CD14-positive monocyte (primary cell): ENCODE measurements around the gene TSGA10IP. TPM values are rescaled to one million over a fixed set of nuclear protein-coding genes. Genes with fewer than 3 reads are reported as not detected.

Experiments
- DNase-seq, 3 donors: peaks; one replicate each; pipeline ENCODE4 v3.0.0-alpha.2; 2011 to 2022
- H2AFZ ChIP-seq: 2 replicates; pipeline ENCODE4 v1.6.0; 2012; ENCODE audit warnings: mild to moderate bottlenecking, low read depth, low read length, inconsistent platforms; ENCODE audit not compliant: insufficient read depth, poor library complexity, severe bottlenecking
- H3K27ac ChIP-seq, 2 donors: 1 replicate in 1 of 2; 2 replicates in 1 of 2; pipeline ENCODE4 v1.5.1; 2012 to 2013; ENCODE audit warnings: low read length in 2 of 2, control low read depth in 1 of 2, inconsistent platforms in 1 of 2, low read depth in 1 of 2, mild to moderate bottlenecking in 1 of 2
- H3K27me3 ChIP-seq, 2 donors: one replicate each; pipeline versions ENCODE4 v1.6.0 to v1.6.1; 2011 to 2013; ENCODE audit warnings: low read length in 2 of 2; ENCODE audit not compliant: control insufficient read depth in 2 of 2, insufficient read depth in 2 of 2
- H3K36me3 ChIP-seq, 2 donors: replicated peaks in 1 of 2; 1 replicate in 1 of 2; 2 replicates in 1 of 2; pipeline versions ENCODE4 v1.5.1 to v1.6.1; 2012 to 2013; ENCODE audit warnings: low read length in 2 of 2, control low read depth in 1 of 2, inconsistent platforms in 1 of 2, mild to moderate bottlenecking in 1 of 2; ENCODE audit not compliant: insufficient read depth in 2 of 2, control insufficient read depth in 1 of 2
- H3K4me1 ChIP-seq, 2 donors: 1 replicate in 1 of 2; 2 replicates in 1 of 2; pipeline versions ENCODE4 v1.5.1 to v1.6.1; 2012 to 2013; ENCODE audit warnings: low read length in 2 of 2, control low read depth in 1 of 2, inconsistent platforms in 1 of 2, mild to moderate bottlenecking in 1 of 2, moderate library complexity in 1 of 2; ENCODE audit not compliant: insufficient read depth in 2 of 2, control insufficient read depth in 1 of 2
- H3K4me2 ChIP-seq: replicated peaks from 2 replicates; pipeline ENCODE3; 2012; ENCODE audit warnings: low read length, moderate library complexity, mild to moderate bottlenecking; ENCODE audit not compliant: poor library complexity, severe bottlenecking; ENCODE audit errors: extremely low read depth
- H3K4me3 ChIP-seq, 3 experiments: fragments of 200-600 bp in 1 of 3; sonication (generic) in 1 of 3; replicated peaks in 1 of 3; 1 replicate in 2 of 3; 2 replicates in 1 of 3; pipeline ENCODE4 v1.5.1; 2011 to 2013; ENCODE audit warnings: low read length in 3 of 3, mild to moderate bottlenecking in 3 of 3, control low read depth in 2 of 3, low read depth in 2 of 3, inconsistent platforms in 1 of 3, moderate library complexity in 1 of 3
- H3K79me2 ChIP-seq: 2 replicates; pipeline ENCODE4 v1.6.0; 2012; ENCODE audit warnings: mild to moderate bottlenecking, control low read depth, inconsistent platforms, low read length, moderate library complexity; ENCODE audit not compliant: insufficient read depth
- H3K9ac ChIP-seq: 2 replicates; pipeline ENCODE4 v1.6.0; 2017; ENCODE audit warnings: low read length, mild to moderate bottlenecking; ENCODE audit not compliant: insufficient read depth, poor library complexity, severe bottlenecking
- H3K9me3 ChIP-seq, 2 donors: replicated peaks in 1 of 2; 1 replicate in 1 of 2; 2 replicates in 1 of 2; pipeline versions ENCODE4 v1.5.1 to v1.6.1; 2012 to 2013; ENCODE audit warnings: low read length in 2 of 2, control low read depth in 1 of 2; ENCODE audit not compliant: control insufficient read depth in 1 of 2, insufficient read depth in 1 of 2
- H4K20me1 ChIP-seq: 2 replicates; pipeline ENCODE4 v1.6.0; 2012; ENCODE audit warnings: mild to moderate bottlenecking, low read length, control low read depth, moderate library complexity; ENCODE audit not compliant: insufficient read depth
- H3K27ac Mint-ChIP-seq, 7 donors: one replicate each; pipeline ENCODE4 v1.8.0; 2020; ENCODE audit warnings: mild to moderate bottlenecking in 7 of 7, mixed read lengths in 7 of 7, moderate library complexity in 6 of 7, inconsistent platforms in 2 of 7
- H3K27me3 Mint-ChIP-seq, 3 donors: one replicate each; pipeline ENCODE4 v1.8.0; 2021 to 2022; ENCODE audit warnings: low read depth in 3 of 3, mild to moderate bottlenecking in 3 of 3, mixed read lengths in 3 of 3, moderate library complexity in 3 of 3, inconsistent platforms in 1 of 3
- H3K36me3 Mint-ChIP-seq, 2 donors: one replicate each; pipeline ENCODE4 v1.8.0; 2020; ENCODE audit warnings: mixed read lengths in 2 of 2, inconsistent platforms in 1 of 2, mild to moderate bottlenecking in 1 of 2
- H3K4me1 Mint-ChIP-seq: one replicate; pipeline ENCODE4 v1.8.0; 2020; ENCODE audit warnings: mild to moderate bottlenecking, mixed read lengths
- H3K4me3 Mint-ChIP-seq, 2 donors: one replicate each; pipeline ENCODE4 v1.8.0; 2020; ENCODE audit warnings: mild to moderate bottlenecking in 2 of 2, mixed read lengths in 2 of 2, moderate library complexity in 1 of 2
- H3K9me3 Mint-ChIP-seq, 7 donors: one replicate each; pipeline ENCODE4 v1.8.0; 2020 to 2022; ENCODE audit warnings: mixed read lengths in 7 of 7, mild to moderate bottlenecking in 6 of 7, moderate library complexity in 6 of 7, inconsistent platforms in 2 of 7
- CTCF ChIP-seq: fragments of 200-600 bp; IDR thresholded peaks from one replicate; pipeline ENCODE4 v1.8.0; 2022; ENCODE audit warnings: antibody characterized with exemption, mild to moderate bottlenecking
- WGBS: methylation state at CpG from one replicate; pipeline ENCODE4 v1.1.5; 2013; ENCODE audit warnings: missing lambda C conversion rate; ENCODE audit not compliant: insufficient coverage; 5-methylcytosine and 5-hydroxymethylcytosine counted together
- intact Hi-C, 2 donors: fragments of 100-400 bp; cut with micrococcal nuclease; formaldehyde crosslinking; loops; one replicate each; pipeline versions ENCODE4 v1.15.0 to v1.15.1; 2023
- polyA plus RNA-seq, 3 donors: library from polyadenylated mRNA; depleted of rRNA in 1 of 3; unstranded in 2 of 3; stranded (reverse) in 1 of 3; fragments of 300-500 nt in 2 of 3; fragments of >200 nt in 1 of 3; fragmentation: Illumina TruSeq in 2 of 3; gene quantifications; 1 replicate in 2 of 3; 2 replicates in 1 of 3; pipeline ENCODE4 v1.2.3, GENCODE V29; 2012 to 2021

Gene TSGA10IP
- polyA plus RNA-seq, 3 donors = 0.67 to 0.71 TPM; not detected in 1

DNA sequence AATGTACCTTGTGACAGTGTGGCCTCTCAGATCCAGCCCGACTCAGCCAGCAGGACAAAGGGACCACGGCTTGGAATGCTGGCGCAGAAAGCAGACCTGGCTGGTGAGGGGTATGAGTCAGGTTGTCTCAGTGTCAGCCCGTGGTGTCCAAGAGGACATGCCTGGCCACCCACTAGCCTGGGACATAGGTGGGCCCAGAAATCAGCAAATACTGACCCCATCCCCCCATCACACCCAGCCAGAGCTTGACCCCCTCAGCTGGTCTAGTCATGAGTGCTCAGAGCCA lies 61.6 kb downstream of the TSGA10IP start:
- no peak overlapping the region for H3K4me3 ChIP-seq
- no peak overlapping the region for H3K4me2 ChIP-seq
- H3K27me3 ChIP-seq = peaks cover 10 to 18% of the 10 kb centered on the region in 2 donors
- no peak for DNase-seq
- peaks cover 19% of the 10 kb centered on the region for H3K79me2 ChIP-seq
- peaks cover 5% of the 10 kb centered on the region for H4K20me1 ChIP-seq
- H3K4me1 ChIP-seq = peaks cover 13 to 16% of the 10 kb centered on the region in 2 donors
- Mint-ChIP-seq H3K4me1 (peaks cover 15% of the 10 kb centered on the region), H3K36me3 (peaks cover 11 to 30% of the 10 kb centered on the region in 2 donors), H3K27me3 (peaks cover 18 to 25% (median 24%) of the 10 kb centered on the region in 3 donors), H3K27ac (no peak overlapping the region), H3K4me3 (no peak overlapping the region), H3K9me3 (peaks cover 0 to 2% (median 2%) of the 10 kb centered on the region in 7 donors)
- no peak overlapping the region for H3K9ac ChIP-seq
- no peak for TF ChIP-seq CTCF
- 100% methylated on average over 2 of the region's 4 CpGs for WGBS
- no peak overlapping the region for H3K27ac ChIP-seq
- H3K9me3 ChIP-seq = no peaks in the 10 kb centered on the region
- no peak overlapping the region for H2AFZ ChIP-seq
- peaks cover 10 to 26% of the 10 kb centered on the region in 2 donors for H3K36me3 ChIP-seq
- intact Hi-C loops = no loop called here

DNA sequence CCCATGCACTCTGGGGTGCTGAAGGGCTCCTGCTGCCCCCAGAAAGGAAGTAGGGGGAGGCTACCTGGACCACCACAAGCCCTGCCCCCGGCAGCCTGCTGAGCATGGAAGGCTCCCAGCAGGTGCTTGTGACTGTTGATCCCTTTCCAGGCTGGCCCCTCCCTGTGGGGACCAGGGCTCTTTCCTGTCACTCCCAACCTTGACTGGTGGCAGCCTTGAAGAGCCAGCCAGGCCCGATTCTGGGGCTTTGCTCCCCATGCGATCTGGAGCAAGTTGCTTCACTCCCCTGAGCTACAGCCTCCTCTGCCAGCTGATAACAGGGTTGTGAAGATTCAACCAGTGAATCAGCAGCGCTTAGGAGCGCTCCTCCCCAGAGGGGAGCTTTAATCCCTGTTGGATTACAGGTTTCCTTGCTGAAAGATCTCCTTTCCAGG lies 61.9 kb downstream of the TSGA10IP start:
- Histone ChIP-seq H3K27me3 (peaks cover 13 to 21% of the 10 kb centered on the region in 2 donors), H2AFZ (no peak overlapping the region), H3K9ac (no peak overlapping the region), H3K79me2 (peaks cover 17% of the 10 kb centered on the region), H3K27ac (no peak overlapping the region), H3K36me3 (peaks cover 10 to 26% of the 10 kb centered on the region in 2 donors), H3K9me3 (no peaks in the 10 kb centered on the region), H4K20me1 (peaks cover 5% of the 10 kb centered on the region), H3K4me2 (no peak overlapping the region), H3K4me3 (no peak overlapping the region), H3K4me1 (peaks cover 16 to 20% of the 10 kb centered on the region in 2 donors)
- Mint-ChIP-seq H3K27me3 (peaks cover 20 to 29% (median 28%) of the 10 kb centered on the region in 3 donors), H3K27ac (no peak overlapping the region), H3K4me1 (peaks cover 18% of the 10 kb centered on the region), H3K9me3 (peaks cover 0 to 2% (median 2%) of the 10 kb centered on the region in 7 donors), H3K36me3 (peaks cover 11 to 30% of the 10 kb centered on the region in 2 donors), H3K4me3 (no peak overlapping the region)
- no peak for TF ChIP-seq CTCF
- intact Hi-C loops = no loop called here
- no peak for DNase-seq
- 80% methylated on average over 2 of the region's 5 CpGs for WGBS
